22Rv1 (cell line): ENCODE results near the gene PDILT.

Experiments
- ZFX ChIP-seq: fragments of 450-650 bp; IDR thresholded peaks from 2 replicates; pipeline ENCODE4 v1.6.1; 2017; ENCODE audit warnings: antibody characterized with exemption, borderline replicate concordance
- TF ChIP-seq, protein P1 (sequence below): fragments of 450-650 bp; IDR thresholded peaks from 2 replicates; pipeline ENCODE4 v1.5.1; 2017; ENCODE audit warnings: mild to moderate bottlenecking

DNA sequence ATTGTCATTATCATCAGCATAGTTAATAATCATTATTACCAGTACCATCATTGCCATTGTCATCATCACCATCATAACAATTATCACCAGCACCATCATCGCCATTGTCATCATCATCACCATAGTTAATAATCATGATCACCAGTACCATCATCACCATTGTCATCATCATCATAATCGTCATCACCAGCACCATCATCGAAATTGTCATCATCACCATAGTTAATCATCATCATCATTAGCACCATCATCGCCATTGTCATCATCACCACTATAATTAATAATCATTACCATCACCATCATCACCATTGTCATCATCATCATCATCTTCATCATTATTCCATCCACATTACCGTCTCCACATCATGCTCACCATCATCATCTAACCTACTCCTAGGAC lies 13.5 kb downstream of the PDILT start:
- TF ChIP-seq, protein P1, sequence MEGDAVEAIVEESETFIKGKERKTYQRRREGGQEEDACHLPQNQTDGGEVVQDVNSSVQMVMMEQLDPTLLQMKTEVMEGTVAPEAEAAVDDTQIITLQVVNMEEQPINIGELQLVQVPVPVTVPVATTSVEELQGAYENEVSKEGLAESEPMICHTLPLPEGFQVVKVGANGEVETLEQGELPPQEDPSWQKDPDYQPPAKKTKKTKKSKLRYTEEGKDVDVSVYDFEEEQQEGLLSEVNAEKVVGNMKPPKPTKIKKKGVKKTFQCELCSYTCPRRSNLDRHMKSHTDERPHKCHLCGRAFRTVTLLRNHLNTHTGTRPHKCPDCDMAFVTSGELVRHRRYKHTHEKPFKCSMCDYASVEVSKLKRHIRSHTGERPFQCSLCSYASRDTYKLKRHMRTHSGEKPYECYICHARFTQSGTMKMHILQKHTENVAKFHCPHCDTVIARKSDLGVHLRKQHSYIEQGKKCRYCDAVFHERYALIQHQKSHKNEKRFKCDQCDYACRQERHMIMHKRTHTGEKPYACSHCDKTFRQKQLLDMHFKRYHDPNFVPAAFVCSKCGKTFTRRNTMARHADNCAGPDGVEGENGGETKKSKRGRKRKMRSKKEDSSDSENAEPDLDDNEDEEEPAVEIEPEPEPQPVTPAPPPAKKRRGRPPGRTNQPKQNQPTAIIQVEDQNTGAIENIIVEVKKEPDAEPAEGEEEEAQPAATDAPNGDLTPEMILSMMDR: no peak
- no peak for TF ChIP-seq ZFX
